Transverse colon (tissue), 4 donors: ENCODE measurements around the gene KRT33A.

Source experiments
- EP300 ChIP-seq: sonication (generic); formaldehyde crosslinking; IDR thresholded peaks from one replicate; pipeline ENCODE4 v1.6.1; 2017; ENCODE audit warnings: antibody characterized with exemption, low read depth
- POLR2A ChIP-seq: fragments of 450-650 bp; IDR thresholded peaks from one replicate; pipeline ENCODE4 v1.6.1; 2016; ENCODE audit warnings: antibody characterized with exemption, mild to moderate bottlenecking, moderate library complexity
- POLR2AphosphoS5 ChIP-seq, 3 donors: sonication (generic); formaldehyde crosslinking; IDR thresholded peaks; one replicate each; pipeline ENCODE4 v1.6.1; 2016; ENCODE audit warnings: antibody characterized with exemption in 3 of 3
- TF ChIP-seq, protein P1 (sequence below), 5 experiments: fragments of 200-600 bp in 3 of 5; fragments of 450-650 bp in 2 of 5; sonication (generic) in 3 of 5; IDR thresholded peaks; 1 replicate in 2 of 5; 2 replicates in 3 of 5; pipeline ENCODE4 v1.5.1; 2016 to 2017; ENCODE audit warnings: antibody characterized with exemption in 5 of 5, inconsistent platforms in 3 of 5, mild to moderate bottlenecking in 2 of 5, moderate library complexity in 1 of 5

DNA sequence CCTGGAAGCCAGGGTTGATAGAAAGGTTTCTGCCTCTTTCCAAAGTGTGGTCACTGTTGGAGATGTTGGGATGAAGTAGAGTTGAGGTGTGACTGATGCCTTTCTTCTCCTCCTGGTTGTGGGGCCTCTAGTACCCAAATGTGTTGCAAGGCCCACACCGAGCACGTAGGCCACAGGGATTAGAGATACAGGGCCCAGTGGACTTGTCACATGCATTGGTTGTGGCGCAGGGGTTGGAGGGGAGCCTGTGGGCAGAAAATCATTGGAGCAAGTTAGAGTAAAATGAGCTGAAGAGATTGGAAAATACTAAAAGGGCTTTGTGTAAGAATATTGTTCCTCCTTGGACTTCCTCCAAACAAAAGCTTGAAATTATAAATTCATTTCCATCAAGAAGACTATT lies 4.6 kb downstream of the KRT33A start:
- TF ChIP-seq, protein P1, sequence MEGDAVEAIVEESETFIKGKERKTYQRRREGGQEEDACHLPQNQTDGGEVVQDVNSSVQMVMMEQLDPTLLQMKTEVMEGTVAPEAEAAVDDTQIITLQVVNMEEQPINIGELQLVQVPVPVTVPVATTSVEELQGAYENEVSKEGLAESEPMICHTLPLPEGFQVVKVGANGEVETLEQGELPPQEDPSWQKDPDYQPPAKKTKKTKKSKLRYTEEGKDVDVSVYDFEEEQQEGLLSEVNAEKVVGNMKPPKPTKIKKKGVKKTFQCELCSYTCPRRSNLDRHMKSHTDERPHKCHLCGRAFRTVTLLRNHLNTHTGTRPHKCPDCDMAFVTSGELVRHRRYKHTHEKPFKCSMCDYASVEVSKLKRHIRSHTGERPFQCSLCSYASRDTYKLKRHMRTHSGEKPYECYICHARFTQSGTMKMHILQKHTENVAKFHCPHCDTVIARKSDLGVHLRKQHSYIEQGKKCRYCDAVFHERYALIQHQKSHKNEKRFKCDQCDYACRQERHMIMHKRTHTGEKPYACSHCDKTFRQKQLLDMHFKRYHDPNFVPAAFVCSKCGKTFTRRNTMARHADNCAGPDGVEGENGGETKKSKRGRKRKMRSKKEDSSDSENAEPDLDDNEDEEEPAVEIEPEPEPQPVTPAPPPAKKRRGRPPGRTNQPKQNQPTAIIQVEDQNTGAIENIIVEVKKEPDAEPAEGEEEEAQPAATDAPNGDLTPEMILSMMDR (IDR thresholded peaks at IDR 0.05): no peak
- TF ChIP-seq POLR2A (no peak), POLR2AphosphoS5 (IDR thresholded peaks at IDR 0.05) (no peak), EP300 (no peak)
